ENCODE measurements around the gene RARB. TPM values are rescaled to one million over a fixed set of nuclear protein-coding genes. Genes with fewer than 3 reads are reported as not detected.

RARB gene
- total RNA-seq, 2 donors from 2014 or later = 21.5 to 21.9 TPM

- Histone ChIP-seq H3K9me3 (ENCODE audit: control insufficient read depth, low read length) (no peaks in the 10 kb centered on the region), H3K9ac (ENCODE audit: extremely low read depth, low read length, poor library complexity, severe bottlenecking) (peak overlapping the region; percentile 82), H3K4me1 (ENCODE audit: control insufficient read depth, insufficient read depth, low read length) (peaks cover 11% of the 10 kb centered on the region), H3K4me3 (ENCODE audit: low read length) (peak overlapping the region; percentile 94), H3K27me3 (ENCODE audit: control insufficient read depth, insufficient read depth, low read length, poor library complexity, severe bottlenecking) (no peaks in the 10 kb centered on the region), H3K36me3 (ENCODE audit: control insufficient read depth, insufficient read depth, low read length) (no peaks in the 10 kb centered on the region), H3K27ac (ENCODE audit: low read depth, low read length) (no peak overlapping the region)
- H3K4me3 Mint-ChIP-seq = peak overlapping the region; percentile 90
- H3K27ac Mint-ChIP-seq = peak overlapping the region; percentile 71
- H3K9me3 Mint-ChIP-seq = peaks cover 2% of the 10 kb centered on the region
- H3K4me1 Mint-ChIP-seq = peaks cover 41% of the 10 kb centered on the region
- DNase-seq = no peak
- peaks cover 13% of the 10 kb centered on the region for H3K27me3 Mint-ChIP-seq (ENCODE audit: insufficient read depth)
- 44 to 56% methylated on average over 10 to 12 of the region's 12 CpGs for WGBS, 2 experiments (ENCODE audit: insufficient coverage in 1 of 2, insufficient read length in 1 of 2)
- H3K36me3 Mint-ChIP-seq (ENCODE audit: low read depth) = peaks cover 4% of the 10 kb centered on the region
- TF ChIP-seq CTCF (conservative IDR thresholded peaks at IDR 0.05) = peak; percentile 22
Observed at GRCh38 chr3:25429361-25430286, 1.6 kb downstream of the RARB start.

- peaks cover 16% of the 10 kb centered on the region for H3K4me1 ChIP-seq (ENCODE audit: control insufficient read depth, insufficient read depth, low read length)
- no peak overlapping the region for H3K27ac ChIP-seq (ENCODE audit: low read depth, low read length)
- H3K9ac ChIP-seq (ENCODE audit: extremely low read depth, low read length, poor library complexity, severe bottlenecking) = peak overlapping the region; percentile 82
- peaks cover 4% of the 10 kb centered on the region for H3K36me3 Mint-ChIP-seq (ENCODE audit: low read depth)
- peak overlapping the region; percentile 94 for H3K4me3 ChIP-seq (ENCODE audit: low read length)
- H3K27ac Mint-ChIP-seq = peak overlapping the region; percentile 71
- H3K9me3 Mint-ChIP-seq = peaks cover 2% of the 10 kb centered on the region
- peak overlapping the region; percentile 90 for H3K4me3 Mint-ChIP-seq
- H3K36me3 ChIP-seq (ENCODE audit: control insufficient read depth, insufficient read depth, low read length) = no peaks in the 10 kb centered on the region
- H3K4me1 Mint-ChIP-seq = peaks cover 47% of the 10 kb centered on the region
- 9 to 22% methylated on average over 4 to 5 of the region's 5 CpGs for WGBS, 2 experiments (ENCODE audit: insufficient coverage in 1 of 2, insufficient read length in 1 of 2)
- no peak for TF ChIP-seq CTCF (conservative IDR thresholded peaks at IDR 0.05)
- no peaks in the 10 kb centered on the region for H3K9me3 ChIP-seq (ENCODE audit: control insufficient read depth, low read length)
- no peaks in the 10 kb centered on the region for H3K27me3 ChIP-seq (ENCODE audit: control insufficient read depth, insufficient read depth, low read length, poor library complexity, severe bottlenecking)
- peaks cover 13% of the 10 kb centered on the region for H3K27me3 Mint-ChIP-seq (ENCODE audit: insufficient read depth)
- DNase-seq = no peak
Observed at GRCh38 chr3:25430287-25430934, 2.3 kb downstream of the RARB start.

- Mint-ChIP-seq H3K27me3 (ENCODE audit: insufficient read depth) (peaks cover 13% of the 10 kb centered on the region), H3K4me3 (peak overlapping the region; percentile 90), H3K9me3 (peaks cover 2% of the 10 kb centered on the region), H3K4me1 (peaks cover 46% of the 10 kb centered on the region), H3K27ac (no peak overlapping the region), H3K36me3 (ENCODE audit: low read depth) (peaks cover 4% of the 10 kb centered on the region)
- WGBS, 2 experiments (ENCODE audit: insufficient coverage in 1 of 2, insufficient read length in 1 of 2) = 73% methylated on average over 4 of the region's 6 CpGs; no CpG with 5 or more reads in 1 of the 2 experiments
- H3K9me3 ChIP-seq (ENCODE audit: control insufficient read depth, low read length) = no peaks in the 10 kb centered on the region
- H3K4me3 ChIP-seq (ENCODE audit: low read length) = peak overlapping the region; percentile 94
- no peaks in the 10 kb centered on the region for H3K27me3 ChIP-seq (ENCODE audit: control insufficient read depth, insufficient read depth, low read length, poor library complexity, severe bottlenecking)
- peak overlapping the region; percentile 82 for H3K9ac ChIP-seq (ENCODE audit: extremely low read depth, low read length, poor library complexity, severe bottlenecking)
- no peaks in the 10 kb centered on the region for H3K36me3 ChIP-seq (ENCODE audit: control insufficient read depth, insufficient read depth, low read length)
- no peak overlapping the region for H3K27ac ChIP-seq (ENCODE audit: low read depth, low read length)
- H3K4me1 ChIP-seq (ENCODE audit: control insufficient read depth, insufficient read depth, low read length) = peaks cover 22% of the 10 kb centered on the region
- DNase-seq = no peak
- no peak for TF ChIP-seq CTCF (conservative IDR thresholded peaks at IDR 0.05)
Observed at GRCh38 chr3:25430935-25431770, 3.1 kb downstream of the RARB start.
